Activated T-helper 2 cell treated with anti-CD3 and anti-CD28 coated beads, Interferon-gamma antibody, Interleukin-2, Interleukin-4, amounts not matched to agents 10 μg/mL and 5 μg/mL and 100 μg/mL, durations not matched to agents 14 hours and 24 hours and 36 hours (primary cell): Measurements from ENCODE around the gene SSBP4. TPM values are rescaled to one million over a fixed set of nuclear protein-coding genes. Genes with fewer than 3 reads are reported as not detected.

Source experiments
- DNase-seq: peaks from one replicate; pipeline ENCODE4 v3.0.0; 2021; ENCODE audit warnings: low spot score
- H3K27ac Mint-ChIP-seq: one replicate; pipeline ENCODE4 v1.8.0; 2021; ENCODE audit warnings: mixed read lengths
- H3K27me3 Mint-ChIP-seq: one replicate; pipeline ENCODE4 v1.8.0; 2021; ENCODE audit warnings: low read depth, mixed read lengths
- H3K36me3 Mint-ChIP-seq: one replicate; pipeline ENCODE4 v1.8.0; 2021; ENCODE audit warnings: low read depth, mixed read lengths
- H3K4me1 Mint-ChIP-seq: one replicate; pipeline ENCODE4 v1.8.0; 2021; ENCODE audit warnings: low read depth, mixed read lengths
- H3K4me3 Mint-ChIP-seq: one replicate; pipeline ENCODE4 v1.8.0; 2021; ENCODE audit warnings: low read depth, mild to moderate bottlenecking, moderate library complexity, mixed read lengths
- H3K9me3 Mint-ChIP-seq: one replicate; pipeline ENCODE4 v1.8.0; 2021; ENCODE audit warnings: mixed read lengths
- intact Hi-C: fragments of 100-400 bp; cut with micrococcal nuclease; formaldehyde crosslinking; loops from one replicate; pipeline ENCODE4 v1.15.1; 2023
- total RNA-seq: library from RNA; stranded (reverse); gene quantifications from 2 replicates; pipeline ENCODE4 v1.2.3, GENCODE V29; 2022

The SSBP4 gene
- total RNA-seq, 1 donor from 2014 or later: 133 TPM

- Mint-ChIP-seq H3K4me1 (peaks cover 26% of the 10 kb centered on the region), H3K27ac (no peak overlapping the region), H3K36me3 (peaks cover 15% of the 10 kb centered on the region), H3K27me3 (no peaks in the 10 kb centered on the region), H3K4me3 (no peak overlapping the region), H3K9me3 (no peaks in the 10 kb centered on the region)
- intact Hi-C loops: no loop called here
- no peak for DNase-seq
Observed at GRCh38 chr19:18427080-18427742, 8.0 kb downstream of the SSBP4 start.

- H3K27ac Mint-ChIP-seq: no peak overlapping the region
- H3K4me3 Mint-ChIP-seq: no peak overlapping the region
- intact Hi-C loops: no loop called here
- H3K27me3 Mint-ChIP-seq: no peaks in the 10 kb centered on the region
- no peak for DNase-seq
- peaks cover 23% of the 10 kb centered on the region for H3K4me1 Mint-ChIP-seq
- peaks cover 14% of the 10 kb centered on the region for H3K36me3 Mint-ChIP-seq
- no peaks in the 10 kb centered on the region for H3K9me3 Mint-ChIP-seq
Observed at GRCh38 chr19:18427743-18428113, 8.5 kb downstream of the SSBP4 start.

GRCh38 chr19:18428173-18428786 lies 9.1 kb downstream of the SSBP4 start:
- no peaks in the 10 kb centered on the region for H3K9me3 Mint-ChIP-seq
- H3K4me3 Mint-ChIP-seq: no peak overlapping the region
- H3K27me3 Mint-ChIP-seq: no peaks in the 10 kb centered on the region
- intact Hi-C loops: no loop called here
- peaks cover 19% of the 10 kb centered on the region for H3K4me1 Mint-ChIP-seq
- DNase-seq: no peak
- H3K36me3 Mint-ChIP-seq: peaks cover 9% of the 10 kb centered on the region
- H3K27ac Mint-ChIP-seq: no peak overlapping the region

- peak; percentile 82 for DNase-seq
- Mint-ChIP-seq H3K9me3 (no peaks in the 10 kb centered on the region), H3K36me3 (peaks cover 10% of the 10 kb centered on the region), H3K4me3 (peak overlapping the region; percentile 17), H3K27ac (no peak overlapping the region), H3K27me3 (no peaks in the 10 kb centered on the region), H3K4me1 (peaks cover 16% of the 10 kb centered on the region)
- intact Hi-C loops: no loop called here
Observed at GRCh38 chr19:18428787-18429674, 9.8 kb downstream of the SSBP4 start.

- no peak for DNase-seq
Observed at GRCh38 chr19:18429717-18430416, 10.7 kb downstream of the SSBP4 start.

GRCh38 chr19:18430417-18431144 lies 11.4 kb downstream of the SSBP4 start:
- Mint-ChIP-seq H3K9me3 (no peaks in the 10 kb centered on the region), H3K36me3 (peaks cover 18% of the 10 kb centered on the region), H3K4me1 (peaks cover 13% of the 10 kb centered on the region), H3K27ac (no peak overlapping the region), H3K27me3 (no peaks in the 10 kb centered on the region), H3K4me3 (peak overlapping the region; percentile 42)
- intact Hi-C loops: no loop called here
- DNase-seq: no peak

More at GRCh38 chr19:18429717-18430416, 10.7 kb downstream of the SSBP4 start:
- intact Hi-C loops: no loop called here
- Mint-ChIP-seq H3K27me3 (no peaks in the 10 kb centered on the region), H3K27ac (no peak overlapping the region), H3K9me3 (no peaks in the 10 kb centered on the region), H3K36me3 (peaks cover 18% of the 10 kb centered on the region), H3K4me1 (peaks cover 16% of the 10 kb centered on the region), H3K4me3 (no peak overlapping the region)

GRCh38 chr19:18431351-18432197 lies 12.4 kb downstream of the SSBP4 start:
- Mint-ChIP-seq H3K27me3 (no peaks in the 10 kb centered on the region), H3K36me3 (peaks cover 23% of the 10 kb centered on the region), H3K9me3 (no peaks in the 10 kb centered on the region), H3K4me1 (peaks cover 14% of the 10 kb centered on the region), H3K27ac (no peak overlapping the region), H3K4me3 (no peak overlapping the region)
- no peak for DNase-seq
- intact Hi-C loops: no loop called here

GRCh38 chr19:18432275-18433014 lies 13.2 kb downstream of the SSBP4 start:
- intact Hi-C loops: no loop called here
- peaks cover 23% of the 10 kb centered on the region for H3K36me3 Mint-ChIP-seq
- no peak overlapping the region for H3K27ac Mint-ChIP-seq
- no peak for DNase-seq
- H3K4me1 Mint-ChIP-seq: peaks cover 14% of the 10 kb centered on the region
- no peaks in the 10 kb centered on the region for H3K27me3 Mint-ChIP-seq
- no peaks in the 10 kb centered on the region for H3K9me3 Mint-ChIP-seq
- no peak overlapping the region for H3K4me3 Mint-ChIP-seq

GRCh38 chr19:18433015-18433691 lies 14.0 kb downstream of the SSBP4 start:
- H3K4me1 Mint-ChIP-seq: peaks cover 14% of the 10 kb centered on the region
- no peak overlapping the region for H3K4me3 Mint-ChIP-seq
- DNase-seq: no peak
- no peak overlapping the region for H3K27ac Mint-ChIP-seq
- peaks cover 23% of the 10 kb centered on the region for H3K36me3 Mint-ChIP-seq
- H3K9me3 Mint-ChIP-seq: no peaks in the 10 kb centered on the region
- no peaks in the 10 kb centered on the region for H3K27me3 Mint-ChIP-seq
- intact Hi-C loops: no loop called here

- H3K4me1 Mint-ChIP-seq: peaks cover 14% of the 10 kb centered on the region
- H3K36me3 Mint-ChIP-seq: peaks cover 23% of the 10 kb centered on the region
- no peak overlapping the region for H3K27ac Mint-ChIP-seq
- intact Hi-C loops: no loop called here
- DNase-seq: no peak
- H3K4me3 Mint-ChIP-seq: no peak overlapping the region
- no peaks in the 10 kb centered on the region for H3K27me3 Mint-ChIP-seq
- no peaks in the 10 kb centered on the region for H3K9me3 Mint-ChIP-seq
Observed at GRCh38 chr19:18433735-18434398, 14.7 kb downstream of the SSBP4 start.
